GM12892 (cell line): ENCODE data around the gene GFRA4.

Experiments
- DNase-seq: peaks from one replicate; pipeline ENCODE4 v3.0.0; 2011; ENCODE audit not compliant: insufficient read length
- FAIRE-seq: peaks from 2 replicates; lab custom pipeline; 2011; peaks lifted over from hg19 to GRCh38; lab: Jason Lieb, UNC
- POLR2A ChIP-seq: IDR thresholded peaks from 2 replicates; pipeline ENCODE4 v1.6.1; 2011; ENCODE audit warnings: low read depth, low read length, control low read depth
- POLR2AphosphoS5 ChIP-seq: IDR thresholded peaks from 2 replicates; pipeline ENCODE4 v1.6.1; 2011; ENCODE audit warnings: low read depth, low read length, control low read depth
- TAF1 ChIP-seq: IDR thresholded peaks from 2 replicates; pipeline ENCODE4 v1.6.1; 2011; ENCODE audit warnings: low read depth, mild to moderate bottlenecking, control low read depth, low read length, borderline replicate concordance

The GFRA4 gene

GRCh38 chr20:3612795-3613572, 50.2 kb downstream of the GFRA4 start:
- FAIRE-seq (no peak), DNase-seq (no peak)
- no peak for TF ChIP-seq POLR2A
- no peak for TF ChIP-seq TAF1
- no peak for TF ChIP-seq POLR2AphosphoS5

- no peak for FAIRE-seq
- no peak for DNase-seq
- TF ChIP-seq POLR2AphosphoS5 (no peak), POLR2A (no peak), TAF1 (no peak)
Measured at GRCh38 chr20:3611901-3612300, 51.3 kb downstream of the GFRA4 start.
